Pancreas (tissue), 10 donors: ENCODE measurements around the gene BOK. TPM values are rescaled to one million over a fixed set of nuclear protein-coding genes. Genes with fewer than 3 reads are reported as not detected.
"Not testable (repeated sequence)": the region's sequence is repeated elsewhere in the genome, so short reads cannot be mapped to it uniquely, and the experiment has no call there.

Experiments used
- ATAC-seq, 4 donors: fragments of 200-7000 bp; cut with Tn5 transposase; one replicate each; pipeline versions ENCODE4 v1.8.0 to v1.9.1; 2020; ENCODE audit warnings: mild to moderate bottlenecking in 4 of 4, moderate library complexity in 4 of 4
- DNase-seq, 6 donors: peaks; one replicate each; pipeline ENCODE4 v3.0.0-alpha.2; 2020
- FAIRE-seq: peaks from 2 replicates; lab custom pipeline; 2012; peaks lifted over from hg19 to GRCh38; lab: Jason Lieb, UNC
- H3K27ac ChIP-seq, 4 donors: fragments of 200-600 bp; sonication (generic); 1 replicate in 3 of 4; 2 replicates in 1 of 4; pipeline versions ENCODE4 v1.5.0 to v1.8.0; 2020
- H3K27me3 ChIP-seq, 4 donors: fragments of 200-600 bp; one replicate each; pipeline ENCODE4 v1.8.0; 2021
- H3K36me3 ChIP-seq, 3 donors: fragments of 200-600 bp; sonication (generic) in 1 of 3; one replicate each; pipeline versions ENCODE4 v1.5.0 to v1.8.0; 2020 to 2021
- H3K4me1 ChIP-seq, 3 donors: fragments of 200-600 bp; one replicate each; pipeline ENCODE4 v1.8.0; 2021
- H3K4me3 ChIP-seq, 4 donors: fragments of 200-600 bp; sonication (generic) in 2 of 4; one replicate each; pipeline versions ENCODE4 v1.5.0 to v1.8.0; 2020 to 2021
- H3K9me3 ChIP-seq, 4 donors: fragments of 200-600 bp; one replicate each; pipeline ENCODE4 v1.8.0; 2021
- WGBS, 2 donors: extraction: QIAGEN DNeasy Blood & Tissue Kit; methylation state at CpG; one replicate each; pipeline ENCODE4 v1.1.7; 2013; 5-methylcytosine and 5-hydroxymethylcytosine counted together
- intact Hi-C, 3 donors: fragments of 100-400 bp; cut with DNase I; formaldehyde crosslinking; loops; one replicate each; pipeline versions ENCODE4 v1.11.1 to v1.14.2; 2022
- polyA plus RNA-seq, 2 donors: library from polyadenylated mRNA; stranded (reverse); fragments of 200-250 nt; gene quantifications; one replicate each; pipeline ENCODE4 v1.2.3, GENCODE V29; 2013
- total RNA-seq, 6 donors: library from RNA; stranded (reverse); fragmentation: NEBNext Ultra II Directional in 4 of 6; extraction: Animal tissue kit (Norgen Biotek cat#: 25700) in 4 of 6; gene quantifications; one replicate each; pipeline versions ENCODE4 v1.2.1 to v1.2.4, GENCODE V29; 2021 to 2023
- TF ChIP-seq, protein P1 (sequence below), 4 donors: fragments of 200-600 bp; sonication (generic) in 3 of 4; IDR thresholded peaks; one replicate each; pipeline versions ENCODE4 v1.5.0 to v1.8.0; 2021; ENCODE audit warnings: antibody characterized with exemption in 4 of 4
- donor health status: healthy with polysubstance abuse.
- donor health status: DM: no; HTN: no; CAD: no; lungs with moderate emphysema.
- donor health status: DM: no; HTN: no; CAD: no.
- donor health status: control.
- donor health status: control.
- donor health status: Bipolar disorder and iron deficiency.
- donor health status: DM: yes; HTN: yes; CAD: no.
- donor health status: DM: no; HTN: no; CAD: no.
- donor health status: DM: no; HTN: no; CAD: no.
- donor health status: DM: yes; HTN: yes; CAD: no.

Gene BOK
- total and polyA plus RNA-seq, 8 donors, result 10.0 to 24.8 (median 11.6) TPM

DNA sequence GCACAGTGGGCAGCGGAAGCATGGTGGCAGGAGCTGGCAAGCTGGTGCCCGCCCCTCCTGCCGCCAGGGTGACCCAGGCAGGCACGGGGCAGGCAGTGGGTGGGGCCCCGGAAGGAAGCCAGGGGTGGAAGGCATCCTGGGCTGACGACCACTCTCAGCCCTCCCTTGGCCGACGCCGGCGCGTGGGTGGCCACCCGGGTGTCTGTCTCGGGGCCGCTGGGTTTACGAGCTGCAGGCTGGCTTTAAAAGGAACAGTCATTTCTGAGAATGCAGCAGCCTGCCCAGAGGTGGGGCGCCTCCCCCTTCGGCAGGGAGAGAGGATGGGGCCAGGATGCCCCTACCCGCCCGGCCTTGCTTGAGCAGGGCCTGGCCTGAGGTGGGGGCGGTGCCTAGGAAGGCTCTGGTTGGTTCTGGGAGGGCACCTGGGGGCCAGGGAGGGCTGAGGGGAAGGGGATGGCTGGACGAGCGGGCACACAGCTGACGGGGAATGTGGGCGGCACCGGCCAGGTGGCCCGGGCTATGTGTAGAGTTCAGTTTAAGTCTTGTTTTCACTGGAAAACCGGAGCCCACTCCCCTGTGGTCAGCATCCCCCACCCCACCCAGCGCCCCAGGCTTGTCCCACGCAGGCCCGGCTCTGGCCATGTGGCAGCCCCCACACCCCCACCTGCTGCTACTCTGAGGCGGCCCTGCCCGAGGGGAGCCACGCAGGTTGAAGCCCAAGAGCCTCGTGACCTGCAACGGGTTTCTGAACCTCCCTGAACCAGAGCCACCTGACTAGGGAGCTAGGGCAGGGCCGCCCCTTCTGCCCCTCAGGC lies 6.3 kb downstream of the BOK start:
- no peak overlapping the region for H3K27ac ChIP-seq
- no peaks in the 10 kb centered on the region for H3K9me3 ChIP-seq
- no peaks in the 10 kb centered on the region for H3K36me3 ChIP-seq
- TF ChIP-seq, protein P1, sequence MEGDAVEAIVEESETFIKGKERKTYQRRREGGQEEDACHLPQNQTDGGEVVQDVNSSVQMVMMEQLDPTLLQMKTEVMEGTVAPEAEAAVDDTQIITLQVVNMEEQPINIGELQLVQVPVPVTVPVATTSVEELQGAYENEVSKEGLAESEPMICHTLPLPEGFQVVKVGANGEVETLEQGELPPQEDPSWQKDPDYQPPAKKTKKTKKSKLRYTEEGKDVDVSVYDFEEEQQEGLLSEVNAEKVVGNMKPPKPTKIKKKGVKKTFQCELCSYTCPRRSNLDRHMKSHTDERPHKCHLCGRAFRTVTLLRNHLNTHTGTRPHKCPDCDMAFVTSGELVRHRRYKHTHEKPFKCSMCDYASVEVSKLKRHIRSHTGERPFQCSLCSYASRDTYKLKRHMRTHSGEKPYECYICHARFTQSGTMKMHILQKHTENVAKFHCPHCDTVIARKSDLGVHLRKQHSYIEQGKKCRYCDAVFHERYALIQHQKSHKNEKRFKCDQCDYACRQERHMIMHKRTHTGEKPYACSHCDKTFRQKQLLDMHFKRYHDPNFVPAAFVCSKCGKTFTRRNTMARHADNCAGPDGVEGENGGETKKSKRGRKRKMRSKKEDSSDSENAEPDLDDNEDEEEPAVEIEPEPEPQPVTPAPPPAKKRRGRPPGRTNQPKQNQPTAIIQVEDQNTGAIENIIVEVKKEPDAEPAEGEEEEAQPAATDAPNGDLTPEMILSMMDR (IDR thresholded peaks at IDR 0.05), result no peak
- no peak overlapping the region for H3K4me3 ChIP-seq
- DNase-seq, result peak in 1 of 6 donors; percentile 54
- H3K27me3 ChIP-seq, result no peaks in the 10 kb centered on the region
- FAIRE-seq, result no peak
- 91 to 93% methylated on average over 26 to 36 of the region's 36 CpGs for WGBS, 2 donors
- no peak for ATAC-seq
- intact Hi-C loops, result no loop called here
- peaks cover 0 to 8% (median 6%) of the 10 kb centered on the region in 3 donors for H3K4me1 ChIP-seq

DNA sequence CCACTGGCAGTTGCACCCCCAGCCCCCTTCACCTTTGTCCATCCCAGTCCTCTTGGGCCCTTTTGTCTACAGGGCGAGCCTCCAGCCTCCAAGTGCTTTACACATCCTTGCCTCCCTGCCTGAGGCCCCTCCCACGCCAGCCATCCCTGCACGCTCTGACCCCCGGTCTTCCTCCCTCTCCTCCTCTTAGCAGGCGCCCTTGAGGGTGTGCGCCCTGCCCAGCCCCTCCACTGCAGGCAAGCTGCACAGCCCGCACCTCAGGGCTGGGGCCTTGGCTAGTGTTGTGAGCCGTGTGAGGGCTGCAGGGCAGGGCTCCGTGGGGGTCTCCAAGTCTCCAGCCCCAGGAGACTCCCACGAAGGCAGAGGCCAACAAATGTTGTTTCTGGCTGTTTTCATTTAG lies 6.9 kb downstream of the BOK start:
- 81 to 82% methylated on average over 10 of the region's 10 CpGs for WGBS, 2 donors
- peaks cover 0 to 3% (median under 1%) of the 10 kb centered on the region in 3 donors for H3K4me1 ChIP-seq
- FAIRE-seq (no peak), DNase-seq (peak in 1 of 6 donors; percentile 43), ATAC-seq (no peak)
- H3K27ac ChIP-seq, result no peak overlapping the region
- intact Hi-C loops, result no loop called here
- no peaks in the 10 kb centered on the region for H3K36me3 ChIP-seq
- H3K4me3 ChIP-seq, result no peak overlapping the region
- H3K27me3 ChIP-seq, result no peaks in the 10 kb centered on the region
- TF ChIP-seq, protein P1 (IDR thresholded peaks at IDR 0.05), result no peak
- H3K9me3 ChIP-seq, result no peaks in the 10 kb centered on the region

DNA sequence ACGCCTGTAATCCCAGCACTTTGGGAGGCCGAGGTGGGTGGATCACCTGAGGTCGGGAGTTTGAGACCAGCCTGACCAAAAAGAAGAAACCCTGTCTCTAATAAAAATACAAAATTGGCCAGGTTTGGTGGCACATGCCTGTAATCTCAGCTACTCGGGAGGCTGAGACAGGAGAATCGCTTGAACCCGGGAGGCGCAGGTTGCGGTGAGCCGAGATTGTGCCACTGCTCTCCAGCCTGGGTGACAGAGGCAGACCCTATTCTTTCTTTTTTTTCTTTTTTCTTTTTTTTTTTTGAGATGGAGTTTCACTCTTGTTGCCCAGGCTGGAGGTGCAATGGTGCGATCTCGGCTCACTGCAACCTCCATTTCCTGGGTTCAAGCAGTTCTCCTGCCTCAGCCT lies 7.5 kb downstream of the BOK start:
- peak in 1 of 6 donors; percentile 9 for DNase-seq
- H3K4me3 ChIP-seq, H3K4me1 ChIP-seq, intact Hi-C loops, ATAC-seq, FAIRE-seq, H3K27me3 ChIP-seq, H3K9me3 ChIP-seq, H3K27ac ChIP-seq, H3K36me3 ChIP-seq: not testable (repeated sequence)
- WGBS, 2 donors, result 97% methylated on average over 11 of the region's 11 CpGs

DNA sequence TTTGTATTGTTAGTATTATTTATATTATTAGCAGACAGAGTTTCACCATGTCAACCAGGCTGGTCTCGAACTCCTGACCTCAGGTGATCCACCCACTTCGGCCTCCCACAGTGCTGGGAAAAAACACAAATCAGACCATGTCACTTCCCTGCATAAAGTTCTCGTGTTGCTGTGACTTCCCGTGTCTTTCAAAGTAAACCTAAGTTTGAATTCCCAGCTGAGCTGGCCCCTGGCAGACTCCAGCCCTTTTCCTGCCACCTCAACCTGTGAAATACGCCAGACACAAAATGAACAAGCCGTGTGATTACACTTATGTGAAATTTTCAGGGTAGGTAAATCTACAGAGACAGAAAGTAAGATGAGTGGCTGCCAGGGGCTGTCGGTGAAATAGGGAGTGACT lies 7.9 kb downstream of the BOK start:
- no peaks in the 10 kb centered on the region for H3K36me3 ChIP-seq
- no peak overlapping the region for H3K27ac ChIP-seq
- DNase-seq (peak in 1 of 6 donors; percentile 5), FAIRE-seq (no peak), ATAC-seq (no peak)
- TF ChIP-seq, protein P1 (IDR thresholded peaks at IDR 0.05), result no peak
- WGBS, 2 donors, result 83 to 85% methylated on average over 7 of the region's 7 CpGs
- no peak overlapping the region for H3K4me3 ChIP-seq
- intact Hi-C loops, result no loop called here
- H3K9me3 ChIP-seq, result no peaks in the 10 kb centered on the region
- H3K27me3 ChIP-seq, result no peaks in the 10 kb centered on the region
- no peaks in the 10 kb centered on the region for H3K4me1 ChIP-seq

DNA sequence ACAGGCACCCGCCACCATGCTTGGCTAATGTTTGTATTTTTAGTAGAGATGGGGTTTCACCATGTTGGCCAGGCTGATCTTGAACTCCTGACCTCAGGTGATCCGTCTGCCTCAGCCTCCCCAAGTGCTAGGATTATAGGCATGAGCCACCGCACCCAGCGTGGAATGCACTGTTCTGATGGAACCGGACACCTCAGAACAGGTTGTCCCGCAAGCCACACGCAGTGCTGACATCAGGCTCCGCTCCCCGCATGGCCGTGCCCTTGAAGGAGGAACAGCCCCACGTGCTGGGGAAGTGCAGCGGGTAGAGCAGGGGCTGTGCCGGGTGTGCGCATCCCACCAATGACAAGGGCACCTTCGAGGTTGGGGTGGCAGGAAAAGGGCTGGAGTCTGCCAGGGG lies 8.7 kb downstream of the BOK start:
- ATAC-seq, H3K4me1 ChIP-seq, H3K27ac ChIP-seq, FAIRE-seq, intact Hi-C loops, H3K27me3 ChIP-seq, H3K9me3 ChIP-seq, H3K36me3 ChIP-seq, H3K4me3 ChIP-seq: not testable (repeated sequence)
- peak in 1 of 6 donors; percentile 52 for DNase-seq
- 86 to 91% methylated on average over 15 of the region's 15 CpGs for WGBS, 2 donors

DNA sequence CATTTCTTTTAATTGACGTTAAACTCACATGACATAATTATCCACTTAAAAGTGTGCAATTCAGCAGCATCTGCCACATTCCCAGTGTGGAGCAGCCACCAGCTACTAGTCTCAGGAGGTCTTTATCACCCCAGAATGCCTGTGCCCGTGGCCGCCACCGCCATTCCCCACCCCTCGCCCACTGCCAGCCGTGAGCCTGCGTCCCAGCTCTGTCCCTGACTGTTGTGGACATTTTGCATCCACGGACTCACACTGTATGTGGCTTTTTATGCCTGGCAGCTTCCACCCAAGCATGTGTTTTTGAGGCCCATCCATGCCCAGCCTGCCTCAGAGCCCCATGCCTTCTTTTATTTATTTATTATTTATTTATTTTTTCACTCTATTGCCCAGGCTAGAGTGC lies 9.2 kb downstream of the BOK start:
- no peak overlapping the region for H3K27ac ChIP-seq
- H3K4me3 ChIP-seq, result no peak overlapping the region
- no peaks in the 10 kb centered on the region for H3K36me3 ChIP-seq
- no peaks in the 10 kb centered on the region for H3K27me3 ChIP-seq
- intact Hi-C loops, result no loop called here
- no peaks in the 10 kb centered on the region for H3K9me3 ChIP-seq
- TF ChIP-seq, protein P1 (IDR thresholded peaks at IDR 0.05), result no peak
- no peaks in the 10 kb centered on the region for H3K4me1 ChIP-seq
- DNase-seq (peak in 1 of 6 donors; percentile 16), ATAC-seq (no peak), FAIRE-seq (no peak)
- 95% methylated on average over 8 of the region's 8 CpGs for WGBS, 2 donors
